Mesenchymal stem cell (in vitro differentiated cells and primary cell): ENCODE data around the gene FKBP5.

ENCODE experiments used
- DNase-seq: peaks from one replicate; pipeline ENCODE4 v3.0.0-alpha.2; 2013
- H2AFZ ChIP-seq: one replicate; pipeline ENCODE4 v1.6.1; 2013; ENCODE audit warnings: low read depth, mild to moderate bottlenecking, control low read depth, inconsistent platforms, low read length, moderate library complexity
- H2AK5ac ChIP-seq: 2 replicates; pipeline ENCODE4 v1.6.1; 2013; ENCODE audit warnings: low read length, moderate library complexity, mild to moderate bottlenecking, inconsistent platforms; ENCODE audit not compliant: severe bottlenecking
- H2BK120ac ChIP-seq: one replicate; pipeline ENCODE4 v1.6.1; 2013; ENCODE audit warnings: low read depth, mild to moderate bottlenecking, inconsistent platforms, low read length, moderate library complexity
- H2BK12ac ChIP-seq, 2 experiments: one replicate each; pipeline ENCODE4 v1.6.1; 2013; ENCODE audit warnings: inconsistent platforms in 2 of 2, low read length in 2 of 2, mild to moderate bottlenecking in 2 of 2, moderate library complexity in 2 of 2, control low read depth in 1 of 2
- H2BK15ac ChIP-seq: one replicate; pipeline ENCODE4 v1.6.1; 2013; ENCODE audit warnings: mild to moderate bottlenecking, low read depth, inconsistent platforms; ENCODE audit not compliant: poor library complexity, severe bottlenecking
- H2BK5ac ChIP-seq: 2 replicates; pipeline ENCODE4 v1.6.1; 2013; ENCODE audit warnings: low read depth, mild to moderate bottlenecking, low read length, control low read depth, inconsistent platforms; ENCODE audit not compliant: poor library complexity, severe bottlenecking
- H3K14ac ChIP-seq, 2 experiments: one replicate each; pipeline ENCODE4 v1.6.1; 2013; ENCODE audit warnings: inconsistent platforms in 2 of 2, low read length in 2 of 2, control low read depth in 1 of 2, mild to moderate bottlenecking in 1 of 2, moderate library complexity in 1 of 2
- H3K18ac ChIP-seq, 2 experiments: one replicate each; pipeline ENCODE4 v1.6.1; 2013; ENCODE audit warnings: inconsistent platforms in 2 of 2, low read length in 2 of 2, control low read depth in 1 of 2, low read depth in 1 of 2, mild to moderate bottlenecking in 1 of 2
- H3K23ac ChIP-seq, 2 experiments: one replicate each; pipeline ENCODE4 v1.6.1; 2013; ENCODE audit warnings: inconsistent platforms in 2 of 2, low read length in 2 of 2, mild to moderate bottlenecking in 2 of 2, moderate library complexity in 2 of 2, control low read depth in 1 of 2
- H3K27ac ChIP-seq: 2 replicates; pipeline ENCODE4 v1.5.1; 2013; ENCODE audit warnings: mild to moderate bottlenecking, moderate library complexity, low read length, control low read depth, inconsistent platforms; ENCODE audit not compliant: poor library complexity, severe bottlenecking
- H3K27me3 ChIP-seq, 2 experiments: 2 replicates each; pipeline versions ENCODE4 v1.6.1 to v1.7.0; 2013; ENCODE audit warnings: low read length in 2 of 2, mild to moderate bottlenecking in 2 of 2, moderate library complexity in 2 of 2, control low read depth in 1 of 2, inconsistent platforms in 1 of 2; ENCODE audit not compliant: control insufficient read depth in 1 of 2, insufficient read depth in 1 of 2
- H3K36me3 ChIP-seq, 2 experiments: 2 replicates each; pipeline versions ENCODE4 v1.6.1 to v1.7.0; 2013; ENCODE audit warnings: low read length in 2 of 2, control low read depth in 1 of 2, inconsistent platforms in 1 of 2, low read depth in 1 of 2, mild to moderate bottlenecking in 1 of 2; ENCODE audit not compliant: insufficient read depth in 2 of 2, control insufficient read depth in 1 of 2
- H3K4ac ChIP-seq, 2 experiments: one replicate each; pipeline ENCODE4 v1.6.1; 2013; ENCODE audit warnings: inconsistent platforms in 2 of 2, low read length in 2 of 2, mild to moderate bottlenecking in 2 of 2, moderate library complexity in 2 of 2, control low read depth in 1 of 2, low read depth in 1 of 2
- H3K4me1 ChIP-seq: 2 replicates; pipeline ENCODE4 v1.6.1; 2013; ENCODE audit warnings: low read depth, low read length, control low read depth; ENCODE audit not compliant: control insufficient read depth, insufficient read depth
- H3K4me2 ChIP-seq: 2 replicates; pipeline ENCODE4 v1.6.1; 2013; ENCODE audit warnings: low read length, mild to moderate bottlenecking, inconsistent platforms; ENCODE audit not compliant: poor library complexity, severe bottlenecking
- H3K4me3 ChIP-seq, 2 experiments: 2 replicates each; pipeline versions ENCODE4 v1.5.1 to v1.7.0; 2013; ENCODE audit warnings: low read length in 2 of 2, mild to moderate bottlenecking in 2 of 2, control low read depth in 1 of 2, low read depth in 1 of 2; ENCODE audit not compliant: insufficient read depth in 1 of 2
- H3K79me1 ChIP-seq: replicated peaks from 2 replicates; pipeline ENCODE4 v1.6.1; 2013; ENCODE audit warnings: mild to moderate bottlenecking, control low read depth, low read length, inconsistent platforms; ENCODE audit not compliant: poor library complexity, severe bottlenecking
- H3K9ac ChIP-seq: 2 replicates; pipeline ENCODE4 v1.7.0; 2013; ENCODE audit warnings: mild to moderate bottlenecking, low read length, moderate library complexity
- H3K9me3 ChIP-seq: 2 replicates; pipeline ENCODE4 v1.7.0; 2013; ENCODE audit warnings: mild to moderate bottlenecking, low read length; ENCODE audit not compliant: control insufficient read depth
- H4K8ac ChIP-seq: one replicate; pipeline ENCODE4 v1.6.1; 2013; ENCODE audit warnings: inconsistent platforms, mild to moderate bottlenecking, low read length, moderate library complexity
- H4K91ac ChIP-seq: one replicate; pipeline ENCODE4 v1.6.1; 2013; ENCODE audit warnings: mild to moderate bottlenecking, low read length, inconsistent platforms
- WGBS: methylation state at CpG from one replicate; pipeline ENCODE4 v1.1.7; 2013; ENCODE audit warnings: mixed read lengths; 5-methylcytosine and 5-hydroxymethylcytosine counted together

Gene FKBP5

GRCh38 chr6:35594503-35595186 lies 94.1 kb downstream of the FKBP5 start:
- Histone ChIP-seq H3K4me3 (no peak overlapping the region), H2BK15ac (no peak overlapping the region), H3K36me3 (peaks cover 0 to 6% of the 10 kb centered on the region in 2 experiments), H2AFZ (no peak overlapping the region), H4K8ac (no peak overlapping the region), H3K9ac (no peak overlapping the region), H3K23ac (no peak overlapping the region), H2BK120ac (no peak overlapping the region), H3K27me3 (no peaks in the 10 kb centered on the region), H3K4ac (no peak overlapping the region), H3K79me1 (peaks cover 11% of the 10 kb centered on the region), H3K4me2 (no peak overlapping the region), H3K18ac (no peak overlapping the region), H3K27ac (no peak overlapping the region), H3K14ac (no peak overlapping the region), H3K9me3 (no peaks in the 10 kb centered on the region), H2AK5ac (no peak overlapping the region), H2BK12ac (no peak overlapping the region), H3K4me1 (peaks cover 4% of the 10 kb centered on the region), H4K91ac (no peak overlapping the region), H2BK5ac (no peak overlapping the region)
- 95% methylated on average over 4 of the region's 6 CpGs for WGBS
- no peak for DNase-seq

DNA sequence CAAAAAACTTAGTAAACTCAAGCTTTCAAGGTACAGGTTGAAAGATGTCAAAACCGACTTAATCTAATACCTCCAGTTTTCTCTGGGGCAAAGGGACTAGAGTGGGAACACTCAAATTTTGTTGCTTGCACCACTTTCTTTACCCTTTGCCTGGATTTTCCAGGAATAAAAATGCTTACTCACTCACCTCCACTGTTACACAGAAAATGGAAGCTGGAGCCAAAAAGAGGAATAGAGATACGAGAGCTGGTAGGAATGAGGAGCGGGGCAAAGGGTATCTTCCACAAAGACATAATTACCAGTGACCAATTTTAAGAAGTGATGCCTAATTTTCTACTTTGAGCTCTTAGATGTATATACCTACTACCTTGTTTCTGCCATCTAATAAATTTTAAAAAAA lies 96.5 kb downstream of the FKBP5 start:
- Histone ChIP-seq H3K14ac (no peak overlapping the region), H3K4ac (no peak overlapping the region), H3K4me3 (no peak overlapping the region), H3K18ac (no peak overlapping the region), H2BK15ac (no peak overlapping the region), H3K27ac (no peak overlapping the region), H4K8ac (no peak overlapping the region), H3K9me3 (no peaks in the 10 kb centered on the region), H2AFZ (no peak overlapping the region), H3K23ac (no peak overlapping the region), H3K36me3 (peaks cover 0 to 9% of the 10 kb centered on the region in 2 experiments), H2BK12ac (no peak overlapping the region), H3K4me1 (peaks cover 3% of the 10 kb centered on the region), H3K9ac (no peak overlapping the region), H3K4me2 (no peak overlapping the region), H2AK5ac (no peak overlapping the region), H2BK120ac (no peak overlapping the region), H3K79me1 (peaks cover 11% of the 10 kb centered on the region), H3K27me3 (no peaks in the 10 kb centered on the region), H2BK5ac (no peak overlapping the region), H4K91ac (no peak overlapping the region)
- 85% methylated on average over 1 of the region's 3 CpGs for WGBS
- no peak for DNase-seq

DNA sequence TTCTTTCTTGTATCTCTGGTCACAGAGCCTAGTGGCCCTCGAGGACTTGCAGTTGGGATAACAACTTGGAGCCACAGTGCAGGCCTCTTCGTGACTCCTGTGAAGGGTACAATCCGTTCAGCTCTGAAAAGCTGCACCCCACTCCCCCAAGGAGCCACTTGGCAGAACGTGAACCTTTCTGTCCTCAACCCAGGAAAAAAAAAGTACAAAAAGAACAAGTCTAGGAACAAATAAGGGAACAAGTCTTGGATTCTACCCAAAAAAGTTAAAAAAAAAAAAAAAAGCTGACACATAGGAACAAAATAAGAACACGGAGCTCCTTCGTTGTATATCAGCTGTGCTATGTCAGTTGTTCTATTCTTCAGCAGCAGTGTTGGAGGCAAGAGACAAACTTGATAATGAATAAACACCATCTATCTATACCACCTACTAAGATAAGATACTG lies 98.1 kb downstream of the FKBP5 start:
- Histone ChIP-seq H3K9ac (no peak overlapping the region), H4K8ac (no peak overlapping the region), H2BK5ac (no peak overlapping the region), H2AFZ (no peak overlapping the region), H4K91ac (no peak overlapping the region), H3K79me1 (peaks cover 13% of the 10 kb centered on the region), H3K18ac (no peak overlapping the region), H3K4me1 (peaks cover 2% of the 10 kb centered on the region), H2AK5ac (no peak overlapping the region), H3K27ac (no peak overlapping the region), H3K4me3 (no peak overlapping the region), H3K36me3 (peaks cover 0 to 9% of the 10 kb centered on the region in 2 experiments), H2BK12ac (no peak overlapping the region), H3K14ac (no peak overlapping the region), H3K23ac (no peak overlapping the region), H3K4me2 (no peak overlapping the region), H2BK15ac (no peak overlapping the region), H3K27me3 (no peaks in the 10 kb centered on the region), H3K4ac (no peak overlapping the region), H3K9me3 (no peaks in the 10 kb centered on the region), H2BK120ac (no peak overlapping the region)
- no peak for DNase-seq
- 85% methylated on average over 4 of the region's 6 CpGs for WGBS

DNA sequence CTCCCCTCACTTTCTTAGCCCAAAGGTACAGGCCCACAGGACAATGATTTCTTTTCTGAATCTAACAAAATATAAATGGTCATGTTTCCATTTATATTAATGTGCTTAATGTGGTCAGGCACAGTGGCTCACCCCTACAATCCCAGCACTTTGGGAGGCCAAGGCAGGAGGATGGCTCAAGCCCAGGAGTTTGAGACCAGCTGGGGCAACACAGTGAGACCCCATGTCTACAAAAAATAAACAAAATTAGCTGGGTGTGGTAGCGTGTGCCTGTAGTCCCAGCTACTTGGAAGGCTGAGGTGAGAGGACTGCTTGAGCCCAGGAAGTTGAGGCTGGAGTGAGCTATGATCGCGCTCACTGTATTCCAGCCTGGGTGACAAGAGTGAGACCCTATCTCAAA lies 98.8 kb downstream of the FKBP5 start:
- Histone ChIP-seq H4K8ac (no peak overlapping the region), H3K4ac (peak overlapping the region in 1 of 2 experiments; percentile 15), H2BK15ac (no peak overlapping the region), H3K79me1 (peaks cover 10% of the 10 kb centered on the region), H3K4me3 (no peak overlapping the region), H3K18ac (no peak overlapping the region), H2AFZ (no peak overlapping the region), H3K27me3 (no peaks in the 10 kb centered on the region), H3K9me3 (no peaks in the 10 kb centered on the region), H4K91ac (no peak overlapping the region), H3K36me3 (peaks cover 0 to 9% of the 10 kb centered on the region in 2 experiments), H3K4me1 (peaks cover 2% of the 10 kb centered on the region), H3K14ac (no peak overlapping the region), H3K9ac (no peak overlapping the region), H3K4me2 (no peak overlapping the region), H2BK120ac (no peak overlapping the region), H3K23ac (no peak overlapping the region), H2BK5ac (no peak overlapping the region), H2AK5ac (no peak overlapping the region), H2BK12ac (no peak overlapping the region), H3K27ac (no peak overlapping the region)
- no peak for DNase-seq
- 98% methylated on average over 3 of the region's 3 CpGs for WGBS
